SHP77 treated with DMSO at 0.1 percent for 48 hours (cell line): ENCODE data around the gene MUC12.
"Not testable (repeated sequence)": the region's sequence is repeated elsewhere in the genome, so short reads cannot be mapped to it uniquely, and the experiment has no call there.

ENCODE experiments used
- DNase-seq: peaks from one replicate; lab custom pipeline; 2025; lab: John Stamatoyannopoulos, UW

MUC12 gene

DNA sequence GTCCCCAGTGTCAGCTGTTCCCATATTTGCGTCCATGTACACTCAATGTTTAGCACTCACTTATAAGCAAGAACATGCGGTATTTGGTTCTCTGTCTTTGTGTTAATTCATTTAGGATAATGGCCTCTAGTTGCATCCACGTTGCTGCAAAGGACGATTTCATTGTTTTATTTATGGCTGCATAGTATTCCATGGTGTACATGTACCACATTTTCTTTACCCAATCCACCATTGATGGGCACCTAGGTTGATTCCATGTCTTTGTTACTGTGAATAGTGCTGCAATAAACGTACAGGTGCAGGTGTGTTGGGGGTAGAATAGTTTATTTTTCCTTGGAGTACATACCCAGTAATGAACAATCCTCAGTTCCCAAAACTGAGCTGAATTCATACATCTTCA is 91.6 kb downstream of the MUC12 start:
- no peak for DNase-seq

GRCh38 chr7:101064176-101064550 is 94.8 kb downstream of the MUC12 start:
- not testable (repeated sequence) for DNase-seq

GRCh38 chr7:101065162-101065561 is 95.8 kb downstream of the MUC12 start:
- DNase-seq, result not testable (repeated sequence)

GRCh38 chr7:101066141-101066832 is 96.9 kb downstream of the MUC12 start:
- DNase-seq, result no peak

DNA sequence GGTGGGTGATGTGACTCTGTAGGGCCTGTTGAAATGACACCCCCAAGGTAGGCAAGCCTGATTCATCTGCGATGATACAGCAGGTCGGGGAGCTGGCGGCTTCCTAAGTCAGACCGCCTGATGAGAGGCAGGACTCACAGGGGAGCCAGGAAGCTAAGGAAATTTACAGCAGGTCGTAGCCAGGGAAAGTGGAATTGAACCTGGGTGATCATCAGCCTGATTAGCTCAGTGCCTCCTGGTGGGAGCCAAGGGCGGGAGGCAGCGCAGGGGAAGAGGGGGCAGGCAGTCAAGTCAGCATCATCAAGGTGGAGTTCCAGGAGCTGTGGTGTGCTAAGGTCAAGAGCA is 97.4 kb downstream of the MUC12 start:
- no peak for DNase-seq

DNA sequence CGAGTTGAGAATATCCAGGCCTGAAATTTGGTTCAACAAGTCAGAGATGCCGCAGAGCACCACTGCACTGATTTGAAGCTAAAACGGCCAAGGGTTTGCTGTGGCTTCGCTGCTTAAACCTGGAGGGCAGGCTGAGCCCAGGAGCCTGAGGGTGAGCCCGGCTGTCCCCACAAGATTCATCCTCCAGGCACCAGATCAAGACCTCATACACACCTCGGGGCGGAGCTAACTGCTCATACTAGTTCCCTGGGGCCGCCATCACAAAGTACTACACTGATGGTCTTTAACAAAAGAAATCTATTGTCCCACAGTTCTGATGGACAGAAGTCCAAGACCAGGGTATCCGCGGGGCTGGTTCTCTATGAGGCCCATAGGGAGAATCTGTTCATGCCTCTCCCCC is 99.0 kb downstream of the MUC12 start:
- no peak for DNase-seq
